Measurements from ENCODE around the gene SYT7.

Gene SYT7

DNA sequence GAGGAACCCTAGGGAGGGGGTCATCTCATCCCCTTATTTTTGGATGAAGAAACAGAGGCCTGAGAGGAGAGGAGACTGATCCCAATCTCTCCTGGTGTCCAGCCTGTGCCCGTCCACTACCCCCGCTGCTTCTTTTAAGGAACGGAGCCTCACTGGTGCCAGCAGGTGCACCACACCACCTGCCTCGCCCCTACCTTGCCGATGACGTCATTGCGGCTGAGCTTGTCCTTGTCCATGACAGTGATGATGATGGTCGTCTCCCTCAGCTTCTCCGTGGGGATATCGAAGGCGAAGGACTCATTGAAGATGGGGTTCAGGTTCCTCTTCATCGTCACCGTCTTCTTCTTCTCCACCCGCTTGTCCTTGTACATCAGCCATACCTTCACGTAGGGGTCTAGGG is 58.0 kb downstream of the SYT7 start:
- Histone ChIP-seq H3K4me2 (ENCODE audit: low read length) (no peak overlapping the region), H2AFZ (ENCODE audit: insufficient read depth, low read length, poor library complexity) (no peak overlapping the region), H3K27ac (ENCODE audit: low read depth, low read length) (no peak overlapping the region), H4K91ac (ENCODE audit: low read depth, low read length) (no peak overlapping the region), H3K9me3 (ENCODE audit: insufficient read depth, low read depth, low read length) (peaks cover 2% of the 10 kb centered on the region), H3K4me3 (ENCODE audit: low read depth, low read length) (no peak overlapping the region), H2BK120ac (ENCODE audit: insufficient read depth, low read length, poor library complexity) (no peak overlapping the region), H3K36me3 (ENCODE audit: control insufficient read depth in 1 of 2, insufficient read depth in 2 of 2, low read length in 2 of 2) (peaks cover 46 to 51% of the 10 kb centered on the region in 2 experiments), H3K27me3 (ENCODE audit: insufficient read depth, low read length) (no peaks in the 10 kb centered on the region), H3K18ac (ENCODE audit: low read length) (no peak overlapping the region), H3K4ac (ENCODE audit: low read depth, low read length) (no peak overlapping the region), H3K79me2 (ENCODE audit: control insufficient read depth, insufficient read depth, low read length, poor library complexity) (no peaks in the 10 kb centered on the region), H2BK5ac (ENCODE audit: low read depth, low read length, poor library complexity) (no peak overlapping the region), H3K4me1 (ENCODE audit: control insufficient read depth in 1 of 2, insufficient read depth in 2 of 2, low read length in 2 of 2) (peaks cover 4 to 13% of the 10 kb centered on the region in 2 experiments), H3K79me1 (ENCODE audit: low read length) (no peaks in the 10 kb centered on the region), H4K12ac (ENCODE audit: low read depth, low read length) (no peak overlapping the region), H3K9ac (ENCODE audit: low read length) (no peak overlapping the region), H2AK5ac (ENCODE audit: low read length) (no peak overlapping the region), H2BK12ac (ENCODE audit: low read length) (no peak overlapping the region), H4K8ac (ENCODE audit: low read depth, low read length) (no peak overlapping the region), H3K23ac (ENCODE audit: low read length) (no peak overlapping the region), H3K14ac (ENCODE audit: low read length) (no peak overlapping the region)
- DNase-seq = no peak
- no CpG with 5 or more reads among the region's 15 CpGs for WGBS (ENCODE audit: extremely low coverage, insufficient coverage, insufficient read length)

DNA sequence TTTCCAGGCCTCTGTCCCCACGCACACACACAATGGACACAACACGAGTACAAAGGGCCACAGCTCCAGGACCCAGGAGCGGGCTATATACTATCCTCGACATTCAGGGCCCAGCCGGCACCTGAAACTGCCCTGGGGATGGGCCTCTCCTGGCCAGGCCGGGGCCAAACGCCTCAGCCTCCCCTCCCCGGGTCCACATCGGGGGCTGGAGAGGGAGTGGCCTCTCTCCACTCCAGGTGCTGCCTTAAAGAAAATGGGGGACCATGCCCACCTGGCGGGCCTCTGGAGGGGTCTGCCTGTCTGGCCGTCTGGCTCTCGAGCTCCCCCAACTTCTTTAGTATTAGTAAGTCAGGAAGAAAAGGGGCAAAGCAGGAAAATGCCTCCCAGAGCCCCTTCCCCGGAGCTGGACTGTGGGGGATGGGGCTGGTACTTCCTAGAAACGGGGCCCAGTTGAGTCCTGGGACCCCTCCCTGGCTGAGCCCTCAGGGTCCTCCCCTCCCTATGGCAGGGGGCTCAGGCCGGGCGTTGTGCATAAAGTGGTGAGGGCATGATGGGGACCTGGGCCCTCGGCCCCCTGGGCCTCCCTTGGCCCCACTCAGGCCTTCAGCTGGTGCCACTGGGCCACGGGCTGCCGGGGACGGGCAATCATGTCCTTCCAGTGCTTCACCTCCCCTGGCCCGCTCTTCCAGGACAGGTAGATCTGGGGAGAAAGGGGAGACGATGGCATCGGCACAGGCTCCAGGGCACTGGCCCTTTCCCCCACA is 62.7 kb downstream of the SYT7 start:
- no peak overlapping the region for H4K12ac ChIP-seq (ENCODE audit: low read depth, low read length)
- H3K4ac ChIP-seq (ENCODE audit: low read depth, low read length) = no peak overlapping the region
- H2BK12ac ChIP-seq (ENCODE audit: low read length) = no peak overlapping the region
- no peak overlapping the region for H2BK120ac ChIP-seq (ENCODE audit: insufficient read depth, low read length, poor library complexity)
- peaks cover 21 to 23% of the 10 kb centered on the region in 2 experiments for H3K36me3 ChIP-seq (ENCODE audit: control insufficient read depth in 1 of 2, insufficient read depth in 2 of 2, low read length in 2 of 2)
- H3K27me3 ChIP-seq (ENCODE audit: insufficient read depth, low read length) = no peaks in the 10 kb centered on the region
- H3K18ac ChIP-seq (ENCODE audit: low read length) = no peak overlapping the region
- no peak overlapping the region for H3K14ac ChIP-seq (ENCODE audit: low read length)
- H3K4me1 ChIP-seq (ENCODE audit: control insufficient read depth in 1 of 2, insufficient read depth in 2 of 2, low read length in 2 of 2) = peaks cover 15 to 18% of the 10 kb centered on the region in 2 experiments
- H2AK5ac ChIP-seq (ENCODE audit: low read length) = no peak overlapping the region
- no peaks in the 10 kb centered on the region for H3K9me3 ChIP-seq (ENCODE audit: insufficient read depth, low read depth, low read length)
- no CpG with 5 or more reads among the region's 23 CpGs for WGBS (ENCODE audit: extremely low coverage, insufficient coverage, insufficient read length)
- H2AFZ ChIP-seq (ENCODE audit: insufficient read depth, low read length, poor library complexity) = no peak overlapping the region
- no peak overlapping the region for H3K27ac ChIP-seq (ENCODE audit: low read depth, low read length)
- peaks cover 3% of the 10 kb centered on the region for H3K79me2 ChIP-seq (ENCODE audit: control insufficient read depth, insufficient read depth, low read length, poor library complexity)
- no peak overlapping the region for H4K91ac ChIP-seq (ENCODE audit: low read depth, low read length)
- peaks cover 8% of the 10 kb centered on the region for H3K79me1 ChIP-seq (ENCODE audit: low read length)
- H4K8ac ChIP-seq (ENCODE audit: low read depth, low read length) = no peak overlapping the region
- no peak overlapping the region for H3K9ac ChIP-seq (ENCODE audit: low read length)
- no peak overlapping the region for H3K23ac ChIP-seq (ENCODE audit: low read length)
- no peak overlapping the region for H3K4me3 ChIP-seq (ENCODE audit: low read depth, low read length)
- H3K4me2 ChIP-seq (ENCODE audit: low read length) = no peak overlapping the region
- H2BK5ac ChIP-seq (ENCODE audit: low read depth, low read length, poor library complexity) = no peak overlapping the region
- DNase-seq = no peak

DNA sequence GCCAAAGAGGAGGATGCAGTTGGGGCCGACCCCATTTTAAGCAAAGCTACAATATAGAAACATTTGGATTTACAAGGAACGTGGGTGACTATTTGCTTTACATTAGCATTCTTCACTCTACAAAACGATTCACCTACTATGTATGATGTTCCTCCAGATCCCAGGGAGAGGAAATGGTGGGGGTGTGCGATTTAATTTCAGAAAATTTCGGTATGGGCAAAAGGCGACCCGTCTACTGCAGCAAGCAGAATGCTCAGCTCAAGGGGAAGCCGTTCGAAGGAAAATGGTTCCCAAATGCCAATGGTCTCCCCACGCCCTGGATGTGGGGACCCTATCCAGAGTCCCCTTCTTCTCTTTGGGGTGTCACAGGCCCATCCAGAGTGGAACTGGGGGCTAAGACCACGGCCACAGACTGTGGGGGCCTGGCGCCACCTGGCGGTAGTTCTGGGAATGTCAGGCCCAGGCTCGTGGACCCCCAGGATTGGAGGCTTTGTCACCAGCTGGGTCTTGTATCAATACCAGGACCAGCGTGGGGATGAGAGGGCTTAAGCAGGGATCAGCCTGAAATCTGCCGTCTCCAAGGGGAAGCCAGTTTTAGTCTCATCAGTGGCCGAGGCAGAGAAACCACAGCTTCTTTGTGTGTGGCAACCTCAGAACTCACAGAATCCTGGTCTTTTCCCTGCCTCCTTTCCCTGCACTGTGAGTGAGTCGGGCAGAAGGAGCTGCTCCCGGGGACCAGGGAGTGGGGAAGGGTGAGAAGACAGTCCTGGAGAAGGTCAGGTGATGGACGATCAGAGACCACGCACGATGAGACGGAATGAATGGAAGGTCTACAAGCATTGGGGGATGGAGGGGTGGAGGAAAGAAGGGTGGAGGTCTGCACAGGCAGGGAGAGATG is 64.0 kb downstream of the SYT7 start:
- Histone ChIP-seq H3K9me3 (ENCODE audit: insufficient read depth, low read depth, low read length) (no peaks in the 10 kb centered on the region), H4K12ac (ENCODE audit: low read depth, low read length) (no peak overlapping the region), H3K14ac (ENCODE audit: low read length) (no peak overlapping the region), H2BK12ac (ENCODE audit: low read length) (no peak overlapping the region), H2BK5ac (ENCODE audit: low read depth, low read length, poor library complexity) (no peak overlapping the region), H3K79me1 (ENCODE audit: low read length) (peaks cover 17% of the 10 kb centered on the region), H4K91ac (ENCODE audit: low read depth, low read length) (no peak overlapping the region), H3K27me3 (ENCODE audit: insufficient read depth, low read length) (no peaks in the 10 kb centered on the region), H3K9ac (ENCODE audit: low read length) (no peak overlapping the region), H3K27ac (ENCODE audit: low read depth, low read length) (no peak overlapping the region), H4K8ac (ENCODE audit: low read depth, low read length) (no peak overlapping the region), H3K4me3 (ENCODE audit: low read depth, low read length) (no peak overlapping the region), H3K4me1 (ENCODE audit: control insufficient read depth in 1 of 2, insufficient read depth in 2 of 2, low read length in 2 of 2) (peaks cover 25 to 28% of the 10 kb centered on the region in 2 experiments), H3K4me2 (ENCODE audit: low read length) (no peak overlapping the region), H3K23ac (ENCODE audit: low read length) (no peak overlapping the region), H3K18ac (ENCODE audit: low read length) (no peak overlapping the region), H2BK120ac (ENCODE audit: insufficient read depth, low read length, poor library complexity) (no peak overlapping the region), H3K4ac (ENCODE audit: low read depth, low read length) (no peak overlapping the region), H3K36me3 (ENCODE audit: control insufficient read depth in 1 of 2, insufficient read depth in 2 of 2, low read length in 2 of 2) (peaks cover 13% of the 10 kb centered on the region in 2 experiments), H2AK5ac (ENCODE audit: low read length) (no peak overlapping the region), H3K79me2 (ENCODE audit: control insufficient read depth, insufficient read depth, low read length, poor library complexity) (peaks cover 9% of the 10 kb centered on the region), H2AFZ (ENCODE audit: insufficient read depth, low read length, poor library complexity) (no peak overlapping the region)
- WGBS (ENCODE audit: extremely low coverage, insufficient coverage, insufficient read length) = no CpG with 5 or more reads among the region's 23 CpGs
- DNase-seq = peak in 1 of 2 donors; percentile 47

DNA sequence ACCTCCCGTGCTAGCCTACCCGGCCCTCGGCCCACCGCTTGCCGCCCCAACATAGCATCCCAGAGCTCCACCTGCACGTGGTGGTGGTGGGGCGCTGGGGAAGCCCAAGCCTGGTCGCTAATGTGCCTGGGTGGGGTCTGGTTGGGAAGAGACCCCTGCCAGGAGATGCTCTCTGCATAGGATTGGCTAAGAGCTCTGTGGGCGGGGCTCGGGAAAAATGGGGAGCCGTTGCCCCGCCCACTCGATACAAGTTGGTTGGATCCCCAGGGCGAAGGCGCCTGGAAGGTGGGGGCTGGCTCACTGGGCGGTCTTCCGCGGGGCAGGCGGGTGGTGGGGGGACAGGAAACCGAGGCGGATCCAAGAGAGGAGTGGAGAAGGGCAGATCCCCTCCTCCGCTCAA is 64.7 kb downstream of the SYT7 start:
- no peak overlapping the region for H2AK5ac ChIP-seq (ENCODE audit: low read length)
- H3K36me3 ChIP-seq (ENCODE audit: control insufficient read depth in 1 of 2, insufficient read depth in 2 of 2, low read length in 2 of 2) = peaks cover 9 to 10% of the 10 kb centered on the region in 2 experiments
- no peak overlapping the region for H4K8ac ChIP-seq (ENCODE audit: low read depth, low read length)
- H2BK5ac ChIP-seq (ENCODE audit: low read depth, low read length, poor library complexity) = no peak overlapping the region
- no CpG with 5 or more reads among the region's 22 CpGs for WGBS (ENCODE audit: extremely low coverage, insufficient coverage, insufficient read length)
- no peaks in the 10 kb centered on the region for H3K27me3 ChIP-seq (ENCODE audit: insufficient read depth, low read length)
- H4K12ac ChIP-seq (ENCODE audit: low read depth, low read length) = no peak overlapping the region
- H3K79me1 ChIP-seq (ENCODE audit: low read length) = peaks cover 17% of the 10 kb centered on the region
- H3K4me1 ChIP-seq (ENCODE audit: control insufficient read depth in 1 of 2, insufficient read depth in 2 of 2, low read length in 2 of 2) = peaks cover 29 to 33% of the 10 kb centered on the region in 2 experiments
- H2BK120ac ChIP-seq (ENCODE audit: insufficient read depth, low read length, poor library complexity) = no peak overlapping the region
- no peak overlapping the region for H3K4me2 ChIP-seq (ENCODE audit: low read length)
- no peak overlapping the region for H4K91ac ChIP-seq (ENCODE audit: low read depth, low read length)
- no peak overlapping the region for H2AFZ ChIP-seq (ENCODE audit: insufficient read depth, low read length, poor library complexity)
- H3K79me2 ChIP-seq (ENCODE audit: control insufficient read depth, insufficient read depth, low read length, poor library complexity) = peaks cover 9% of the 10 kb centered on the region
- H2BK12ac ChIP-seq (ENCODE audit: low read length) = no peak overlapping the region
- no peak overlapping the region for H3K23ac ChIP-seq (ENCODE audit: low read length)
- H3K4me3 ChIP-seq (ENCODE audit: low read depth, low read length) = no peak overlapping the region
- no peak overlapping the region for H3K18ac ChIP-seq (ENCODE audit: low read length)
- no peak overlapping the region for H3K9ac ChIP-seq (ENCODE audit: low read length)
- no peaks in the 10 kb centered on the region for H3K9me3 ChIP-seq (ENCODE audit: insufficient read depth, low read depth, low read length)
- H3K4ac ChIP-seq (ENCODE audit: low read depth, low read length) = no peak overlapping the region
- no peak for DNase-seq
- H3K14ac ChIP-seq (ENCODE audit: low read length) = no peak overlapping the region
- no peak overlapping the region for H3K27ac ChIP-seq (ENCODE audit: low read depth, low read length)

Data from trophoblast cell (in vitro differentiated cells and primary cell).